A549 (cell line): Measurements from ENCODE around the gene RYR1.
"Not testable (repeated sequence)": the region's sequence is repeated elsewhere in the genome, so short reads cannot be mapped to it uniquely, and the experiment has no call there.

Experiments
- CTCF ChIP-seq: fragments of >200 bp; sonication (Bioruptor Twin); formaldehyde crosslinking; IDR thresholded peaks from 3 replicates; pipeline ENCODE4 v1.5.1; 2016
- EP300 ChIP-seq, 2 experiments: fragments of >200 bp; sonication (Bioruptor Twin); formaldehyde crosslinking; IDR thresholded peaks; 2 replicates in 1 of 2; 3 replicates in 1 of 2; pipeline ENCODE4 v1.6.1; 2016 to 2017
- ESRRA ChIP-seq: fragments of 150-350 bp; IDR thresholded peaks from 2 replicates; pipeline ENCODE4 v1.6.1; 2014; ENCODE audit warnings: mild to moderate bottlenecking, low read length, borderline replicate concordance
- HOXB13 ChIP-seq: fragments of 250-450 bp; sonication (Bioruptor Pico); IDR thresholded peaks from 2 replicates; pipeline ENCODE4 v1.5.0; 2020; ENCODE audit warnings: low read depth, mild to moderate bottlenecking, moderate library complexity
- JUN ChIP-seq, 2 experiments: fragments of >200 bp; sonication (Bioruptor Twin); formaldehyde crosslinking; IDR thresholded peaks; 2 replicates in 1 of 2; 3 replicates in 1 of 2; pipeline ENCODE4 v1.6.1; 2016 to 2017
- JUNB ChIP-seq: fragments of >200 bp; sonication (Bioruptor Twin); formaldehyde crosslinking; IDR thresholded peaks from 2 replicates; pipeline ENCODE4 v1.6.1; 2016
- KDM1A ChIP-seq: fragments of 200-600 bp; sonication (generic); IDR thresholded peaks from 2 replicates; pipeline ENCODE4 v1.6.1; 2016; ENCODE audit warnings: low read depth, mild to moderate bottlenecking
- MAX ChIP-seq: IDR thresholded peaks from 2 replicates; pipeline ENCODE4 v1.6.1; 2012
- POLR2A ChIP-seq: IDR thresholded peaks from 2 replicates; pipeline ENCODE4 v1.6.1; 2012; ENCODE audit warnings: mild to moderate bottlenecking, low read length
- POLR2AphosphoS2 ChIP-seq: conservative IDR thresholded peaks from 2 replicates; pipeline ENCODE4 v1.6.1; 2012; ENCODE audit warnings: low read length, improper control_type of control experiment, inconsistent platforms
- RAD21 ChIP-seq, 2 experiments: fragments of >200 bp in 1 of 2; sonication (Bioruptor Twin) in 1 of 2; formaldehyde crosslinking in 1 of 2; IDR thresholded peaks in 1 of 2; conservative IDR thresholded peaks in 1 of 2; 2 replicates in 1 of 2; 3 replicates in 1 of 2; pipeline ENCODE4 v1.6.1; 2012 to 2018; ENCODE audit warnings: inconsistent platforms in 1 of 2
- USF2 ChIP-seq: fragments of 450-650 bp; IDR thresholded peaks from 2 replicates; pipeline ENCODE4 v1.6.1; 2014; ENCODE audit warnings: antibody characterized with exemption
- TF ChIP-seq, protein P1 (sequence below): fragments of 200-600 bp; sonication (generic); IDR thresholded peaks from 2 replicates; pipeline ENCODE4 v1.6.1; 2016; ENCODE audit warnings: antibody characterized with exemption, mild to moderate bottlenecking, moderate library complexity

GRCh38 chr19:38602856-38603255, 169.4 kb downstream of the RYR1 start:
- not testable (repeated sequence) for TF ChIP-seq JUN (IDR thresholded peaks at IDR 0.05); CTCF; POLR2AphosphoS2; USF2; HOXB13 (CRISPR knock-in tag); KDM1A; RAD21 (conservative IDR thresholded peaks at IDR 0.05 in 1 of 2, IDR thresholded peaks at IDR 0.05 in 1 of 2); ESRRA; POLR2A; MAX; EP300 (IDR thresholded peaks at IDR 0.05); JUNB
- TF ChIP-seq, protein P1, sequence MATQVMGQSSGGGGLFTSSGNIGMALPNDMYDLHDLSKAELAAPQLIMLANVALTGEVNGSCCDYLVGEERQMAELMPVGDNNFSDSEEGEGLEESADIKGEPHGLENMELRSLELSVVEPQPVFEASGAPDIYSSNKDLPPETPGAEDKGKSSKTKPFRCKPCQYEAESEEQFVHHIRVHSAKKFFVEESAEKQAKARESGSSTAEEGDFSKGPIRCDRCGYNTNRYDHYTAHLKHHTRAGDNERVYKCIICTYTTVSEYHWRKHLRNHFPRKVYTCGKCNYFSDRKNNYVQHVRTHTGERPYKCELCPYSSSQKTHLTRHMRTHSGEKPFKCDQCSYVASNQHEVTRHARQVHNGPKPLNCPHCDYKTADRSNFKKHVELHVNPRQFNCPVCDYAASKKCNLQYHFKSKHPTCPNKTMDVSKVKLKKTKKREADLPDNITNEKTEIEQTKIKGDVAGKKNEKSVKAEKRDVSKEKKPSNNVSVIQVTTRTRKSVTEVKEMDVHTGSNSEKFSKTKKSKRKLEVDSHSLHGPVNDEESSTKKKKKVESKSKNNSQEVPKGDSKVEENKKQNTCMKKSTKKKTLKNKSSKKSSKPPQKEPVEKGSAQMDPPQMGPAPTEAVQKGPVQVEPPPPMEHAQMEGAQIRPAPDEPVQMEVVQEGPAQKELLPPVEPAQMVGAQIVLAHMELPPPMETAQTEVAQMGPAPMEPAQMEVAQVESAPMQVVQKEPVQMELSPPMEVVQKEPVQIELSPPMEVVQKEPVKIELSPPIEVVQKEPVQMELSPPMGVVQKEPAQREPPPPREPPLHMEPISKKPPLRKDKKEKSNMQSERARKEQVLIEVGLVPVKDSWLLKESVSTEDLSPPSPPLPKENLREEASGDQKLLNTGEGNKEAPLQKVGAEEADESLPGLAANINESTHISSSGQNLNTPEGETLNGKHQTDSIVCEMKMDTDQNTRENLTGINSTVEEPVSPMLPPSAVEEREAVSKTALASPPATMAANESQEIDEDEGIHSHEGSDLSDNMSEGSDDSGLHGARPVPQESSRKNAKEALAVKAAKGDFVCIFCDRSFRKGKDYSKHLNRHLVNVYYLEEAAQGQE = not testable (repeated sequence)
